ENCODE results near the gene ODF4.
"Not testable (repeated sequence)": the region's sequence is repeated elsewhere in the genome, so short reads cannot be mapped to it uniquely, and the experiment has no call there.

ODF4 gene

GRCh38 chr17:8372422-8372821, 32.8 kb downstream of the ODF4 start:
- no peak for TF ChIP-seq CTCF (IDR thresholded peaks at IDR 0.05; ENCODE audit: control insufficient read depth, insufficient read depth, low read depth, low read length, missing control alignments)
- no peak for DNase-seq (ENCODE audit: low read depth)
- no peak overlapping the region for H3K4me3 ChIP-seq (ENCODE audit: control insufficient read depth, low read depth, low read length)

GRCh38 chr17:8373856-8374255, 34.2 kb downstream of the ODF4 start:
- DNase-seq (ENCODE audit: low read depth); H3K4me3 ChIP-seq (ENCODE audit: control insufficient read depth, low read depth, low read length): not testable (repeated sequence)

GRCh38 chr17:8375738-8376259, 36.2 kb downstream of the ODF4 start:
- peak overlapping the region; percentile 60 for H3K4me3 ChIP-seq (ENCODE audit: control insufficient read depth, low read depth, low read length)
- DNase-seq (ENCODE audit: low read depth), result no peak
- TF ChIP-seq CTCF (IDR thresholded peaks at IDR 0.05; ENCODE audit: control insufficient read depth, insufficient read depth, low read depth, low read length, missing control alignments), result no peak

- DNase-seq (ENCODE audit: low read depth), result no peak
- peak within 1 kb of the TSS; percentile 60 for H3K4me3 ChIP-seq (ENCODE audit: control insufficient read depth, low read depth, low read length)
Observed at GRCh38 chr17:8376271-8377067, 36.8 kb downstream of the ODF4 start, which contains the start of gene KRABD2. TSS of gene KRABD2 (minus strand) at chr17:8376704.

GRCh38 chr17:8377422-8377821, 37.8 kb downstream of the ODF4 start:
- no peak overlapping the region for H3K4me3 ChIP-seq (ENCODE audit: control insufficient read depth, low read depth, low read length)
- no peak for DNase-seq (ENCODE audit: low read depth)
- TF ChIP-seq CTCF (IDR thresholded peaks at IDR 0.05; ENCODE audit: control insufficient read depth, insufficient read depth, low read depth, low read length, missing control alignments), result no peak

More at GRCh38 chr17:8376271-8377067, 36.8 kb downstream of the ODF4 start, which contains the start of gene KRABD2:
- peak; percentile 67 for TF ChIP-seq CTCF (IDR thresholded peaks at IDR 0.05; ENCODE audit: control insufficient read depth, insufficient read depth, low read depth, low read length, missing control alignments)

- DNase-seq (ENCODE audit: low read depth); H3K4me3 ChIP-seq (ENCODE audit: control insufficient read depth, low read depth, low read length): not testable (repeated sequence)
Observed at GRCh38 chr17:8378117-8378516, 38.5 kb downstream of the ODF4 start.

GRCh38 chr17:8380049-8380448, 40.4 kb downstream of the ODF4 start:
- TF ChIP-seq CTCF (IDR thresholded peaks at IDR 0.05; ENCODE audit: control insufficient read depth, insufficient read depth, low read depth, low read length, missing control alignments), result no peak
- DNase-seq (ENCODE audit: low read depth), result no peak
- H3K4me3 ChIP-seq (ENCODE audit: control insufficient read depth, low read depth, low read length), result no peak overlapping the region

Measured in AG09309 (cell line).